HG03097 (cell line): ENCODE results near the gene CTIF.

Source experiments
- ATAC-seq: cut with Tn5 transposase; IDR thresholded peaks from one replicate; pipeline ENCODE4 v1.9.1; 2021; ENCODE audit not compliant: unreplicated experiment, low FRiP score

CTIF gene

DNA sequence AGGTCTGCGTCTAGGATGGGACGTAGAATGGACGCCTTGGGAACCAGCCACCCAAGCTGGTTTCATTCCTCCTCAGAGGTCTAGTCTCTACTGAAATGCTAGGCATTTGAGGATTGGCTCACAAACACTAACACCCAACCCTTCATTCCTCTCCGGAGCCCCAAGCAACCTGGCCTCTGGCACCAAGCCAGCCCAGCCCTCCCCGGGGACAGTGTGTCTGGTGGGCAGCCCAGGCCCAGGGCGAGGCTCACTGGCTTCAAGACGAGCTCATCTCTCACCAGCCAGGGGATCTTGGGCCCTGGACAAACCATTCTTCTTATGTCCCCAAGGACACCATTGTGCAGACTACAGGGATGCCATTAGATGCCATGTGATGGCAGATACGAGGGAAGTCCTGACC lies 182.5 kb downstream of the CTIF start:
- ATAC-seq: no peak

DNA sequence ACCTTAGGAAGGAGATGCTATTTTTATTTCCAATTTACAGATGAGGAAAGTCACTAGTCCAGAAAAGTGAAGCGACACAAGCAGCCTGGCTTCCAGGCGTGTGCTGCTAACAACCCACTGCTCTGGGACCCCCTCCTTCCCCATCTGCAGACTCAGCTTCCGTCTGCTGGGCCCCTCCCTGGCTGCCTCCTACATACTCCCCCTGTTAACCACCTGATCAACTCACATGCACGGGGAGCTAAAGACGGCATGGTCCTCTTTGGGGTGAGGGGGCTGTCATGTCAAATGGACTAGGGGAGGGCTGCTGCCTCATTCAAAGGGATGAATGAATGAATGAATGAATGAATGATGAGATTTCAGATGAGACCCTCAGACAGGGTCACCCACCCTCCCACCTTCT lies 184.2 kb downstream of the CTIF start:
- no peak for ATAC-seq

DNA sequence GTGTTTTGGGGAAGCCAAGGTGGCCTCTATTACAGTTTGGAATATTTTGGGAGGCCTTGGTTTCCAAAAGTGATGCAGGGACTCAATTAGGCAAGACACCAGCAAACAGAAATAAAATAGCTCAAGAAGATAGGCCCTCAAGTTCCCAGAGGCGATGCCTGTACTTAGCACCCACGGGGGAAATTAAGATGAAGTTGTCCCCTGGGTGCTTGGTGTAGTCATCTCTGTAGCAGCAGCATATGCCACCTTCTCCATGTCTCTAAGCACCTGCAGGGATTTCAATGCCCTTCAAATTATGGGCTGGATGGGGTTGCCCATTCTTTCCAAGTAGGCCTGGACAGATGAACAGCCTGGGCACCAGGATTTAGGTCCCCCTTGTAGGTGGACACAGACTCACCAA lies 185.0 kb downstream of the CTIF start:
- no peak for ATAC-seq

DNA sequence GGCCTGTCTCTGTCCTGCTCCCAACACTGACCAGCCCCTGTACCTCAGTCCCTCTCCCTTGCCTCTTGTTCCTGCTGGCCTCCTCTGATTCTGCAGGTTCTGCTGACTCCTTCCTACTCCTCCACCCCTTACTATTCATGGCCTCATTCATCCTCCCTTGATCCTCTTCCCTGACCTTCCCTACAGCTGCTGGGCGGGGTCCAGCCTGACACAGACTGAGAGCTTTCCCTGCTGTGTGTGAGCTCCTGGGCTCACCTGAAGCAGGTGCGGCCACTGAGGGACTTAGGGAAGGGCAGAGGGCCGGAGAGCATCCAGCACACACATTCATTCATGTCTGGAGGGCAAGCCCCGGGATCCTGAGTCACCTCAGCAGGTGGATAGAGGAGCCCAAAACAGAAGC lies 185.6 kb downstream of the CTIF start:
- ATAC-seq: no peak

DNA sequence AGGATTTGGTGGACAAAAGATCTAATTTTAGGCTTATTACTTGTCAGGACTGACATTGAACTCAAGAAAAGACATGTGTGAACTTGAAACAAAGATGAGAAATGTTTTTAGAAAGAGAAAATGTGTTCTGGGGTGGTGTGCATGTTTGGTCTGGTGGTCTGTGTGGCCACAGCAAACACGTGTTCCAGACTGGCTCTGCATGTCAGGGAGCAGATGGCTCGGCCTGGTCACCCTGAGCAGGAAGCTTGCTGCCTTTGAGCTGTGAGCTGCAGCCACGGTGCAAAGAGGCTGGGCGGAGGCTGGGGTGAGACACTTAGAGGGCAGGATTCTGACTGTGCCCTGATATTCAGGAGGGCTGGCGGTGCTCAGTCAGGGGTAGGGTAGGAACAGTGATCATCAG lies 186.1 kb downstream of the CTIF start:
- ATAC-seq: no peak

DNA sequence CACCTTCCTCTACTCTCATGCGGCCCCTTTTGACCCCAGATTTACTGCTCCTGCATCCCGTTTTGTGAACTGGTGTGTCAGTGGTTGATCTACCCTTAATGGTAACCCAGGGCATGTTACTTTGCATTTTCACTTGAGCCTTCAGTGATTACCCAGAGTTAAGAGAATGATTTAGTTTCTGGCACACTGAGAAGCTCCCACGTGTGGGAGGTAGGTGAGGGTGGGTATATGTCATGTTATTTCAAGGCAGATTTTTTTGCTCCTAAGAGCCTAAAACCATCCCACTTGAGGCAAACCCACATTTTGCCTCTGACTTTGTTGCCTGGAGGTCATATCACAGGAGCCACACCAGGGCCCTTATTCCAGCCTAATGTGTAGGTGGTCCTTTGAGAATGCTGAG lies 186.7 kb downstream of the CTIF start:
- ATAC-seq: no peak

DNA sequence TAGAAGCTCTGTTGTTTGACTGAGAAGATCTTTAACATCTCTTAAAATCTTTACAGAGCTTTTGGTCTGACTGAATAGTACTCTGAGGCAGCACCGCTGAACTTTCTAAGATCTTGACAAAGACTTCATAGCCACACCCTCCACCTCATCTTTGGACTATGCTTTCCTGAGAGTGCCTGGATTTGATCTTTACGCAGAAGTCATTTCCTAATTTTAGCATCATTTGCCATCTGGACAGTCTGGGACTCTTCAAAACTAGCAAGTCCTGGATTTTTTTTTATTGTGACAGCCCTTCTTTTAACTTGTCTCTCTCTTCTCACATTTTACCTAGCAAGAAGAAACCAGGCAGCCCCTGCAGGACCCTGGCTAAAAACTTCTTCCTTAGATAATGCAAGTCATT lies 188.8 kb downstream of the CTIF start:
- ATAC-seq: no peak

DNA sequence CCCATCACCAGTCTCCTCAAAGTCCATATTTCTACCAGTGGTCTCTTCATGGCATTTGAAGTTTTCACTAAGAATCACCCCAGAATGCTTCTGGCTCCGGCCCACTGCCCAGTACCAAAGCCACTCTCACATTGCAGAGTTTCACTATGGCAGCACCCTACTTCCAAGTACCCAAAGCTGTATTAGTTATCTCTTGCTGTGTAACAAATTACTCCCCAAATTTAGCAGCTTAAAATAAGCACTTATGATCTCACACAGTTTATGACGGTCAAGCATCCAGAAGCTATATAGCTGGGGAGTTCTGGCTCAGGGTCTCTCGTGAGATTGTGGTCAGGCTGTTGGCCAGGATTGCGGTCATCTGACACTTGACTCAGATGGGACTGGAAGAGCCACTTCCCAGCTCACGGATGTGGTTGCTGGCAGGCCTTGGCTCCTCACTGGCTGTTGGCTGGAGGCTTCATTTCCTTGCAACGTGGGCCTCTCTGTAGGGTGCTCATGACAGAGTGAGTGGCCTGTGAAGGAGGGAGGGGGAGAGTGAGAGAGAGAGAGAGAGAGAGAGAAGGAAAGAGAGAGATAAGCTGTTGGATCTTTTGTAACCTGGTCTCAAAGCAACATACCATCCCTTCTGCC lies 189.5 kb downstream of the CTIF start:
- ATAC-seq: no peak

DNA sequence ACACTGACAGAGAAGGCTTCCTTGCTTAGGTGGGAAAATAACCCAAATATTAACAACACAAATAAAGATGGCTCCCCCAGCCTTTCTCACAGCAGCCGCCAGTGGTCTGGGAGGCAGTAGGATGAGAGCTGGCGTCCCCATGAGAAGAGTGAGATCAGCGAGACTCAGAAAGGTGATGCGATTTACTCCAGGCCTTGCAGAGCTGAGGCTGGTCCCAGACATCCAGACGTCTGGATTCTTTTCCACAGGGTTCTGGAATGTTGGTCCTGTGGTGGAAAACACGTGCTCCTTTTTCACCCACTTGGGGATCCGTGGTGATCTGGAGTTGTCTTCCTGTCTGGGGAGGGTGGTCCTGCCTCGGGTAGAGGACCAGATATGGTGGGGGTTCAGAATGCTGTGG lies 190.6 kb downstream of the CTIF start:
- no peak for ATAC-seq

DNA sequence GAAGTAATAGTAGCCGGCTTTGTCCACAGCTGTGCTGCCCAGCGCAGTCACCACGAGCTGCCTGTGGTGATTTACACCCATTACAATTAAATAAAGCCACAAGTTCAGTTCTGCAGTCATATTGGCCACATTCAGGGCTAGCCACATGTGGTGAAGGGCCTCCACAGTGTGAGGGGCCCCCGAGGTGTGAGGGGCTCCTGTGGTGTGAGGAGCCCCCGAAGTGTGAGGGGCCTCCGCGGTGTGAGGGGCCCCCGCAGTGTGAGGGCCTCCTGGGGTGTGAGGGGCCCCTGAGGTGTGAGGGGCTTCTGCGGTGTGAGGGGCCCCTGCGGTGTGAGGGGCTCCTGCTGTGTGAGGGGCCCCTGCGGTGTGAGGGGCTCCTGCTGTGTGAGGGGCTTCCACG lies 191.2 kb downstream of the CTIF start:
- ATAC-seq: no peak

DNA sequence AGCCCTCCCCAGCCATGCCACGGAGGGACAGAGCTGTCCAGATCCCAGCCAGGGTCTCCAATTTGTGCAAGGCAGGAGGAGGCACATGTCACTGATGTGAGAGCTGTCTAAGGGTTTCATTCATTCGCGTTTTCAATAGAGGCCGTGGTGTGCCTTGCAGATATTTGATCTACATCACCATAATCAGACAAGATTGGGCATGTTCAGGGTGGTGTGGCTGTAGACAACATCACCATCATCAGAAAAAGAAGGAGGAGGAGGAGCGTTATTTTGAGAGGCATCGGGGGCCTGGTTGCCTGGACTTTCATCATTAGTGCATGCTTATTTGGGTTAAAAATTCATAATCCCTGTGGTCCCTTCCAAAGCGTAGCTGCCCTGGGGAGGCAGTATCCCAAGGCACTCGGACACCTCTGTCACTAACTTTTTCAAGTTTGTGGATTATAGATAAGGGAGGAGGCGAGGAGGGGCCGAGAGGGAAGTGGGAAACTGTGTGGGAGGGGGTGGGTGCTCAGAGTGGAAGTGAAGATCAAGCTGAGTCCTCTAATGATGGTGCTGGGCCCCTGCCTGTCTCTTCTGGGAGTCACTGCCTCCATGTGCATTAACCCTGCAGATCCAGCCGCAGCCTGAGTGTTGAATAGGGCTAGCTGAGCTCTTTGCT lies 194.1 kb downstream of the CTIF start:
- no peak for ATAC-seq

DNA sequence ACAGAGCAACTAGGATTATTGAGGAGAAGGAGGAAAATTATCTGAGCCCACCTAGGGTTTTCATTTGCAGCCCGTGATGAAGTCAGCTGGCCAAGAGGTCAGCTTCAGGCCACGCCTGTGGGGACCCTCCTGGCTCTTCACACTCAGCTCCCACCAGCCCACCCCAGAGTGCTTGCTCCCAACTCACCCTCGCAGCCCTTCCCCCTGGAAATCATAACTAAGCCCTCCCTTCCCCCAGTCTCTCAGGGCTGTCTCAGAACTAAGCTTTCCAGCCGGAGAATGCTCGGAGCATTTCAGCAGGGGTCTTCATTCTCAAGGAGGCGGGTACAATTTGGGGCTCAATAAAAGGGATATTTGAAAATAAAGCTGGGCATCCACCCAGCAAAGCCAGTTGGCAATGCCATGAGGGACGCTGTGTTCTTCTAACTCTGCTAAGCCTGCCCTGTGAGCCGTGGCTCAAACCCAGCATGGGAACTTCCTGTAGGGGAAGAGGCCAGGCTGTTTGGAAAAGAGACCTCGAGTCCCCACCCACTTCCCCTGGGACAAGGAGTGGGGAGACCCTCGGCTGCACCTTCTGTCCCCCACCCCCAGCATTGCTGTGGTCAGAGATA lies 194.9 kb downstream of the CTIF start:
- ATAC-seq: no peak

DNA sequence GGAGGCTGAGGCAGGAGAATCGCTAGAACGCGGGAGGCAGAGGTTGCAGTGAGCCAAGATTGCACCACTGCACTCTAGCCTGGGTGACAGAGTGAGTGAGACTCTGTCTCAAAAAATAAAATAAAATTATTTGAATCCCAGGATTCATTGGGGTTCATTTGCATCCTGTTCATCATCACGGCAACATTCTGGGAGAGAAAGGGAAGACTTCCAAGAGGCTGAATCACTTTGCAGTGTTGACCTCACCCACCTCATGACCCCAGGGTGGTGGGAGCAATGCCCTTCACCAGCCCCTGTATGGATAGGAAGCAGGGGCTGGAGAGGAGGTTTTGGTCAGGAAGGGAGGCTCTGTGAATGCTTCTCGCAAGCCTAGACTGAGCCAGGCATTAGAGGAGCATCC lies 195.6 kb downstream of the CTIF start:
- no peak for ATAC-seq

DNA sequence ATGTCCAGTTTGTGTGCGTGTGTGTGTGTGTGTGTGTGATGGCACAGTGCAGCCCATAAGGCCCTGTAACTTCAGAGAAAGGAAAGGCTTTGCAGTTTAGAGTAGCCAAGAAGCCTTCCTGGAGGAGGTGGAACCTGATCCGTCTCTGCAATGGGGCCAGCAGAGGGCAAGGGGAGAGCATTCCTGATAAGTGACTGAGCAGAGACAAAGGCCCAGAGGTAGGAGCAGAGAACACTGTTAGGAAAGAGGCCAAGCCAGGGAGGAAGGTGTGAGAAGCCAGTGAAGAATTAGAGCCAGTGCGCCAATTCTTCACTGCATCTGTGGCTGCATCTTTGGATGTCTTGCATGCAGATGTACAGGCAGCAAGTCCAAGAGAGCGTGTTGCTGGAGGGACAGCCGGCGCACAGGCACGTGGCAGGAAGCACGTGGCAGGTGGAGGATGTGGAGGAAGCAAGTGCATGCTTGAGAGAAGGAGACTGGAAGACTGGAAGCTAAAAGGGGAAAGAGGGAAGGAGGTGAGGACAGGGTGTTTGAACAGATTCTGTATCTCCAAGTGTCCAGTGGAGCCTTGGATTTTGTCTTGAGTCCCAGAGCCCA lies 196.3 kb downstream of the CTIF start:
- no peak for ATAC-seq

DNA sequence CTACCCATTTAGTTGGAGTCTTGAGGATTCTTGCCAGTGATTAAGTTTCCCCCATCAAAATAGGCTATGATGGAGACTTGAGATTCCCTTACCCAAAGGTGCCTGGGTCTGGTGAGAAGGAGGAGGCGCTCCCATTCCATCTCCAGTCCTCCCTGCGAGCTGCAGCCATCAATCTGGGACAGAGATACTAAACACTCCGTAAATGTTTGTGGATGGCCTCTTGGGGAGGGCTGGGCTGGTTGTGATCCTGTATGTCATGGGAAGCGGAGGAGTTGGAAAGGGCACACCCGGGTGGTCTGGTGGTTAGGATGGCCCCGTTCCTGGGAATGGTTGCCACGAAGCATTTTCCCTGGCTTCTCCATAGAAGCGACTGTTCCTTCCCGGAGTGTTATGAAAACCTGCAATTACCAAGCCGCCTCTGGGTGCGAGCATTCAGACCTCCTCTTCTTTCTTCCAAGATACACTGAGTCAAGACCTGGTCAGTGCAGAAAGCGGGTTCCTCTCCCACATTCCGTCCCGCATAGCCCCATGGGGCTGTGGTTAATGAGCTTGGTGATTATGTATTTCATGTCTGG lies 196.9 kb downstream of the CTIF start:
- ATAC-seq: no peak

DNA sequence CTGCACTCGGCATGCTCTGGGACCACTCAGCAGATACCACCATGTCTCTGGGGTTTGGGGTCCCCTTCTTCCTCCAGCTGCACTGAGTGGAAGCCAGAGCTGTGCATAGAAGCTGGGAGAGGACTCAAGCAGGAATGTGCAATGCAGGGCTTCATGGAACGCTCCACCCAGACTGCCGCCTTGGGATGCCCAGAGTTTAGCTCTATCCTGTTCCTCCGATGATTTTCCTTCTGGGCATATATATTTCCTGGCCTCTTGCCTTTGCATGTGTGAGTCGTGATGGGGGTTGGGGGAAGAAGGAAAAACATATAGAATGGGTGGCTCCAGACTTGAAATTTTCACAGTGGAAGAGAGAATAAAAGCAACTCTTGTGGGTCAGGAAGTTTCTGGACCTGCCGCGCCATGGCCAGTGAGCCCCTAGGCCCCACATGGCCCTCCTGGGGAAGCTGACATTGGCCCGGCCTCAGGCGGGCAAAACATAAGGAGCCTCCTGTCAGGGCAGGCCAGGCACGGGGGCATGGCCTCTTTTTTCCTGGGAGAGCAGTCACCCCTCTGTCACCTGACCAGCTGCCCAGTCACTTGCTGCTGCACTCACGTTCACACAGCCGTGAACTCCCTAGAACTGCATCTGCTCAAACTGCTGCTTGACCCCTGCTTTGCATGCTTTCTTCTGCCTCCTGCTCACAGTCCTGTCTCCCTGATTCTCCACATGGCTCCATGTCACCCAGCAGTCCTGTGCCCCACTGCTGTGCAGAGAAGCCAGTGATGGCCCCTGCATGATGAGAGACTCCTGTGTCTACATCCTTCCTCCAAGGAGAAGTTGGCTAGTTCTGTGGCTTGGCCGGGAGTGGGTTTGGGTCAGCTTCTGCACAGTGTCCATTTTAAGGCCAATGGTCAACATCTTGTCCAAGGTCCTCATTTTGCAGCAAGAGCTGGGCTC lies 197.8 kb downstream of the CTIF start:
- no peak for ATAC-seq

DNA sequence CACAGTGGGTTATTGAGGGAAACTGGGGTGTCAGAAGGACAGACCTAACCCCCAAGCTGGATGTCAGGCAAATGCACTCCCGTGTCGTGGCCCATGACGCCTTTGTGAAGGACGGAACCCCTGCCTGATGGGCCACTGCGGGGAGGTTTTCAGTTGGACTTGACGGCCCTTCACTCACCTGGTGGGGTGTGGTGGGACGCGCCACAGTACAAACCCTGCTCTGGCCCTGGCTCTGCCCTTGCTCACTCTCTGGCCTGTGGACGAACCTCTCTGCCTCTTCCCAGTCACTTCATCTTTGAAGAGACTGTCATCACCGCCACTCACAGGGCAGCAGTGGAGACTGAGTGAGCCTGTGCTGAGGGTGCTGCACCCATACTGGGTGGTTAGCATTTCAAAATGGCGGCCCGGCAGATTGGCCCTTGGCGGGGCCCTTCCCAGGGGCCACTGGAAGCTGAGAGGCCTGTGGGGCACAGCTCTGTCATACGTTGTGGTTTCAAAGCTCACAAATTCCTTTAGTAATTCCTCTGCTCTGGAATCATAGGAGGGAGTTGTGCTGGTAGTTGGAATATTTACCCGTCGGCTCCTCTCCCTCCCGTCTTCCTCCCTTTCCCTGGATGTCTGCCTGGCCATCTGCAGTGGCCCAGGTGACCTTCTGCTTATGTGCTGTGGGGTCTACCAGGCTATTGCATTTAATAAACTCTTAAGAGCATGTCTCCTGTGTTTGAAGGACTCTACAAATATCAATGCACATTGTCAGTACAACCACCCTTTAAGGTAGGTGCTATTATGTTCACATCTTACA lies 200.6 kb downstream of the CTIF start:
- no peak for ATAC-seq

DNA sequence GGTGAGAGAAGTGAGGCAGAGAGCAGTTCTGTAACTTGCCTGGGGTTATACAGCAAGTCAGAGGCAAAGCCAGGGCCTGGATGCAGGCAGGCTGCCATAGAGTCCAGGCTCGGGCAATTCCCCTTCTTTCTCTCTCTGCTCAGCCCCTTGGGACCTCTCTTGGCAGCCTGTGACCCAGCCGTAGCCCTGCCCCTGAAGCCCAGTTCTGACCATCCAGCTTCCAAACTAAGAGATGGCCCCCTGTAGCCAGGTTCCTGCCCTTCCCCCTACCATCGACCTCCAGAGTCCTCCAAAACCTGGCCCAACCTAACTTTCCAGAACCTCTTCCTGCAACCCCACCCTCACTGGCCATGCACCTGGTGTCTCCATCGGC lies 201.2 kb downstream of the CTIF start:
- ATAC-seq: no peak

DNA sequence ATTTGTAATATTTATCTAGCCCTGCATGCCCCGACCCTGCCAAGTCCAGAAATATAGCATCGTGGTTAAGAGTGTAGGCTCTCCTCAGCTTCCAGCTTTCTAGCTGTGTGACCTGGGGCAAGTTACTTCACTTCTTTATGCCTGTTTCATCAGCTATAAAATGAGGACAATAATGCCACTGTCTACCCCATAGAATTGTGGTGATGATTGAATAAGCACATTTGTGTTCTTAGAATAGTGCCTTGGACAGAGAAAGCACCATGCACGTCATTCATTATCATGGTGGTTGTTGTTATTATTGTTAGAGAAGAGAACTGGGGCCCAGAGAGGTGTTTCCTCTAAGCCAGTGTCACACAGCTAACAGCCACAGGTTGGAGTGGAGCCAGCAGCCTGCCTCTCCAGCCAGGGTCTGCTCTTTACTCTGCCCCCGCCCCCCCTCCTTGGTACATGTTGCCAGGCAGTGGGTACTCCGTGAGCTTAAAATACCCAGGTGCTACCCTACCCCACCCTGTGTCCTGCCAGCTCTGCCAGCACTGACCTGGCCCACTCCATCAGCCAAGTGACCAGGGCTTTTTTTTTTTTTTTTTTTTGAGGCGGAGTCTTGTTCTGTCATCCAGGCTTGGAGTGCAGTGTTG lies 202.1 kb downstream of the CTIF start:
- ATAC-seq: no peak
